NCI-H82 treated with DMSO at 0.1 percent for 48 hours (cell line): Measurements from ENCODE around the gene USP54.

ENCODE experiments used
- DNase-seq: peaks from one replicate; lab custom pipeline; 2025; ENCODE audit not compliant: unreplicated experiment; lab: John Stamatoyannopoulos, UW

USP54 gene

DNA sequence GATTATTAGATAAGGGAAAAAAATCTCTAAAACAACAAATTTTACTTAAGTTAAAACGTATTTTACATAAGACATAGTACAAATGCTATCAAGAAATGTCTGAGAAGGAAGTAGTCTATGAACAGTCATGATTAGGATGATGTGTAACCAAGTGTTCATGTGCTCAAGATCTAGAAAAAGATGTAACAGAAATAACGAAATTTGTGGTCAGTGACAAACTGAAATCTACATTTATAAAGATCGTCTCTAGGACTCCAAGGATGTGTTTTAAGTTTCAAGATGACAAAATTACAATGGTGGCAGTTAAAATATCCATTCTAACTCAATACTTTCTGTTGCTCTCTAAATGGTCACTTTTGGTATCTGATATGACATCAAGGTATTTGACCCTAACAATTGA, 112.5 kb downstream of the USP54 start:
- DNase-seq = no peak

DNA sequence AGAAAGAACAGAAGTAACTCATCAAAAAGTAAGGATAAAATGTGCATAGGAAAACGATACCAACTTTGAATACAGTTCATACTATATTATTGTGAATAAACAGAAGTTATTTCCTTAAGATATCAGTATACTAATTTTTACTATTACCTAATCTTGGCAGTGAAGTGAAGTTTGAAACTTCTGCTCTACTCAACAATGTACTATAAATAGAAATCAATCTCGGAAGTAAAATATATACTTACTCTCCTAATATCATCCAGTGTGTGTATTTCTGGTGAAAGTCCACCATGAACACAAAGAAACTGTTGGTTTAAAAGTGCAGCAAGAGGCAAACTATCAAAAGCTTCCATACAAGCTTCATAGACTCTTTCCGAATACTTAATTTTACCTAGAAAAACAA, 119.9 kb downstream of the USP54 start:
- no peak for DNase-seq

DNA sequence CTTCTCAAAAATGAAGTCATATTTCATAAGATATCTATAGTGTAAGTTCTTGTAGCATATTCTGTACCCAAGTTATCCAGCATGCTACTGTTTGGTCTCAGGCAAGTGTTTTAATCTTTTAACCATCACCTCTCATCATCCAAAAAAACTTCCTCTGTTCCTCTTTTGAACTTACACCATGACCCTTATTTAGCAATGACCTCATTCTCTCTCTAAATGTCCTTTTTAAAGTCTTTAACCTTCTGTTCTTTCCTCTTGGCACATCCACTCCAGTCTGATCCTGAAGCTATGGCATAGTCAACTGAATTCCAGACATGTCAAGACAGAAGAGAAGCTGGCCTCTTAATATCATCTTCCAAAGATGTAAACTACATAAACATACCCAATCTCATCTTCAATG, 121.6 kb downstream of the USP54 start:
- DNase-seq = no peak

DNA sequence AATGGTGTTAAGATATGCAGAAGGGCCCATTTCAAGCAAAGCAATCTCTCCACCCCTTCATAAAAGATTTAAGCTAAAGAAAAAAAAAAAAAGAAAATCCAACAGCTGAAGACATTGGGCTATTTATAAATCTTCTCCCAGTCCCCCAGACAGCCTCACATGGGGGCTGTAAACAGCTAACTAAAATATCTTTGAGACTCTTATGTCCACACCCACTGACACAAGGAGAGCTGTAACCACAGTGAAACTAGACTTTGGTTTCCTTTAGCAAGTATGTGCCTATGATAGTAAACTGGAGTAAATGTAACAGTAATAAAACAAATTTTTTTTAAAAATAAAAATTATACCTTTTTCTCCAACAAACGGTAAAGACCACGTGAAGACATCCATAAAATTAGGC, 123.9 kb downstream of the USP54 start:
- DNase-seq = no peak

DNA sequence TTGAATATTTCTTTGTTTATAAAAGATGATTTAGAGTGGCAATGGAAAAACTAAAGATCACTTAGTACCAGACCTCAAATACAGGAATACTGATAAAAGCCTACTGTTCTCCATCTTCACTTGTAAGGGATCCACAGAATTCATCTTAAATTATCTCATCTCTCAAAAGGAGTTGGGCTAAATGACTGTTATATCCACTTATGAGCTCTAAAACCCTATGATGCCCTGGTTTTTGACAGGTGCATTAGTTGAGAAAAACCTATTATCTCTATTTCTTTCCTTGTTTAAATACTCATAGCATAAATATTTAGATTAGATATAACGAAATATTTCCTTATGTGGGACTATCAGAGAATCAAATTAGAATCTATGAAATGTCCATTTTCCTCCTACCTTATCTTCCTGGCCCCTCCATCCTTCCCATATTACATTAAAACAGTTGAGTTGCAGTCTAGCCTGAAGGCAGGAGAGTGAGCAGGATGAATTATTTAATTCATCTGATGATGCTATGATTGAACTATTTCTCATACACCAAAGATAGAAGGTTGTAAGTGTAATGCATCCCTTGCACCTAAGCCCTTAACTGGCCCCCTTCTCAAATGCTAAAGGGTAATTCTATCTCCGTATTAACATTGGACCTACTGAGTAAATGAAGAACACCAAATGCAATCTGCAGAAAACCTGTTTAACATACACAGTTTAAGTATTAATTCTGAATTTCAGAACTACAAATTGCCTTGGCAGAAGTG, 125.0 kb downstream of the USP54 start:
- no peak for DNase-seq

DNA sequence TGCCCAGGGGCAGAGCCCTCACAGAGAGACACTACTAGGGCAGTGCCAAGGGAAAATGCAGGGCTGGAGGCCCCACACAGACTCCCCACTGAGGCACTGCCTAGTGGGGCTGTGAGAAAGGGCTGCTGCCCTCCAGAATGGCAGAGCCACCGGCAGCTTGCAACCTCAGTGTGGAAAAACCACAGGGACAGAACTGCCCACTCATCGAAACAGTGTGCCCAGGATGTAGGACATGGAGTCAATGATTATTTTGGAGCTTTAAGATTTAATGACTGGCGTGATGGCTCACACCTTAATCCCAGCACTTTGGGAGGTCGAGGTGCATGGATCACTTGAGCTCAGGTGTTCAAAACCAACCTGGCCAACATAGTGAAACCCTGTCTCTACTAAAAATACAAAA, 130.2 kb downstream of the USP54 start:
- no peak for DNase-seq

DNA sequence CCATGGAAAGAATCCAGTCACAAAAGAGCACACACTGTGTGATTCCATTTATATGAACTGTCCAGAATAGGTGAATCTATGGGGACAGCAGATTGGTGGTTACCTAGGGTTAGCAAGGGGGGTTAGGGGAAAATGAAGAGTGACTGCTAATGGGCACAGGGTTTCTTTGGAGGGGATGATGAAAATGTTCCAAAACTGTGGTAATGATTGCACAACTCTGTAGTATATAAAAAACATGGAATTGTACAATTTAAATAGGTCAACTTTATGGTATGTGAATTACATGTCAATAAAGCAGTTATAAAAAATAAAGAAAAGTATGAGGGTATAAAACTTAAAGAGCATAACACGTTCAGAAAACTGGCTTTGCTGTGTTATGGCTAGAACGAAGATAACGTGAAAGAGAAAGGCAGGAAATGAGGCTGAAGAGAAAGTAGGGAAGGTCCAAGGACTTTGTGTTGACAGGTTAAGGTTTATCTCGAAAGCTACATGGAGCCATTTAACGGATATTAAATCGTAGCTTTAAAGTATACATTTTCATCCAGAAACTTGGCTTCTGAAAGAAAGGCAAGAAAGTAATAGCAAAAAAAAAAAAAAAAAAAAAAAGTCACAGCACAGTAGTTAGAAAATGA, 131.3 kb downstream of the USP54 start:
- DNase-seq = no peak

DNA sequence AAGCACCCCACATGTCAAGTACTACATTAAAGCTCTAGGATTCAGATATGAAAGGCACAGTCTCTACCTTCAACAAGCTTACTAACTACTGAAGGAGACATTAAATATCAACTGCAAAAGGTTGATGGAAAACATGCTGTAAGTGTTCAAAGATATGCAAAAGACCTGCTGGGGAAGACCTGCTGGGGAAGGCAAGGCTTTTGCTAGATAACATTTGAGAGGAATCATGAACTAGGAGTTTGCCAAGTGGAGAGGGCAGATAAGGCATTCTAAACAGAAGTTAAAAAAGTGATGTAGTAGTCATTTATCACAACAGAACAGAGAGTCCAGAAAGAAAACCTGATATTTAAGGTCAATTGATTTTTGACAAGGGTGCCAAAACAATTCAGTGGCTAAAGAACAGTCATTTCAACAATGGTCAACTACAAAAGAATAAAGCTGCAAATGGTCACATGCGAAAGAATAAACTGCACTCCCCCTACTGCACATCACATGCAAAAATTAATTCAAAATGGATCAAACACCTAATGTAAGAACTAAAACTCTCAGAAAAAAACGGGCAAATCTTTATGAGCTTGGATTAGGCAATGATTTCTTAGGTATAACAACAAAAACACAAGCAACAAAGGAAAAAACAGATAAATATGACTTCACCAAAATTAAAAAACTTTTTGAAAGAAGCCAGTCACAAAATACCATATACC, 134.8 kb downstream of the USP54 start:
- DNase-seq = no peak

DNA sequence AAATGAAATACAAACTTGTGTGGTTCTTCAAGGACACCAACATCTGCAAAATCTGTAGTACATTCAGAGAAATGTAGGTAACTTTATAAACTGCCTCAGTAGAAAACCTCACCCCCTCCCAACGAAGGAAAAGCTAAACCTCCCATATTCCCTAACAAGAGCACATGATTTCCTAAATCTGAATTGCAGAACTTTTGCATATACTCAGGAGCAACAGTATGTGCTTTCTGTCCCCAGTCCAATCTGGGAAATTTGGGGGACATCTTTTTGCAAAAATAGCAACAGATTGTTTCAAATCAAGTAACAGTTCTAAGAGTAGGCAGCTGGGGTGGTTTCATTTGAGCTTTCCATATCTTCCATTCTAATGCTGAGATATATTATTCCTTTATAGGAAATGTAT, 142.0 kb downstream of the USP54 start:
- no peak for DNase-seq

DNA sequence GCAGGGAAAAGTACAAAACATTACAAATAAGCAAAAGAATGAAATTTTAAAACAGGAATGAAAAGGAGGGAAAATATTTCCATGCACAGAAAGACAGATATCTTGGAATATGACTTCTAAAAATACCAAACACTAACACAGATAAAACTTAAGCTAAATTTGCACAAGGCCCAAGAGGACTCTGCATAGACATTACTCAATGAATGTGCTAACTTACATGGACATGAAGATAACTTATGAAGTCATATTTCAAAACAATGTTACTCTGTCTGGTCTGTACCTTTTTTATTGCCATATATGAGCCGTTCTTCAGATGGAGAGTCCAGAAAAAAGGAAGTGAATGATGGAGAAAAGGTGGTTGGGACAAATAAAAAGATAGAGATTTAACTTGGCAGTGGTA, 142.8 kb downstream of the USP54 start:
- no peak for DNase-seq
